ENCODE results near the gene ACAD9.

ACAD9 gene

DNA sequence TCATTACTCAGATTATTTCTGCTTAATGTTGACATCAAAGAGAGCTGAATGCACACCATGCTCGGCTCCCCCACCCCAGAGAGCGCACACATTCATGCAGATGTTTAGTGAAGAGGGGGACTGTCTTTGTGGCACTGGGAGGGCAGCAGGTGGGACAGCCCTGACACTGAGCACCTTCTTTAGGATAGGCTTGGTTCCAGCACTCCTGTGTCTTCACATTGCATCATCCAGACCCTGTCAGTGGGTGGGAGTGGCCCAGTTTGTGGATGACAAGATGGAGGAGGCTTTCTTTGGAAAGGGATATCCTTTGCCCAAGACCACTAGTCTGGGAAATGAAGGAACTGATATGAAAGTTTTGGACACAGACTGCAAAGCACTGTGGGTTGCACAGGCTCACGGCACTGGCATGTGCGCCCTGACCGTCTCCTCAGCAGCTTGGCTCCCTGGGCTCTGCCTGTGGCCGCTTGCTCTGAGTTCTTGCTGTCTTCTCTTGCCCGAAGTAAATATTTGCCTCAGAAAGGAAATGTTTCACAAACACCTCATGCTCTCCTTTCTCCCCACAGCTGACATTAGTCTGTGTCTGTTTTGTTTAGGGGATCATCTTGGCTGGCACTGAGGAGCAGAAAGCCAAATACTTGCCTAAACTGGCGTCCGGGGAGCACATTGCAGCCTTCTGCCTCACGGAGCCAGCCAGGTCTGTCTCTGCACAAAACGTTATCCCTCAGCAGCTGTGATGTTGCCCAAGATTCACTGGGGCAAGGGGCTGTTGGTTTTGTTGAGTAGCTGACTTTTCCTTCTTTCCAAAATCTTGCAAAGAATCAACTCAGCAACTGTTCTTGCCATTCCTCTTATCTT is 16.6 kb downstream of the ACAD9 start:
- TF ChIP-seq, protein P1, sequence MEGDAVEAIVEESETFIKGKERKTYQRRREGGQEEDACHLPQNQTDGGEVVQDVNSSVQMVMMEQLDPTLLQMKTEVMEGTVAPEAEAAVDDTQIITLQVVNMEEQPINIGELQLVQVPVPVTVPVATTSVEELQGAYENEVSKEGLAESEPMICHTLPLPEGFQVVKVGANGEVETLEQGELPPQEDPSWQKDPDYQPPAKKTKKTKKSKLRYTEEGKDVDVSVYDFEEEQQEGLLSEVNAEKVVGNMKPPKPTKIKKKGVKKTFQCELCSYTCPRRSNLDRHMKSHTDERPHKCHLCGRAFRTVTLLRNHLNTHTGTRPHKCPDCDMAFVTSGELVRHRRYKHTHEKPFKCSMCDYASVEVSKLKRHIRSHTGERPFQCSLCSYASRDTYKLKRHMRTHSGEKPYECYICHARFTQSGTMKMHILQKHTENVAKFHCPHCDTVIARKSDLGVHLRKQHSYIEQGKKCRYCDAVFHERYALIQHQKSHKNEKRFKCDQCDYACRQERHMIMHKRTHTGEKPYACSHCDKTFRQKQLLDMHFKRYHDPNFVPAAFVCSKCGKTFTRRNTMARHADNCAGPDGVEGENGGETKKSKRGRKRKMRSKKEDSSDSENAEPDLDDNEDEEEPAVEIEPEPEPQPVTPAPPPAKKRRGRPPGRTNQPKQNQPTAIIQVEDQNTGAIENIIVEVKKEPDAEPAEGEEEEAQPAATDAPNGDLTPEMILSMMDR (IDR thresholded peaks at IDR 0.05; ENCODE audit: control insufficient read depth, insufficient read depth, low read depth, low read length, missing control alignments): no peak
- no peak overlapping the region for H3K4me3 ChIP-seq (ENCODE audit: control insufficient read depth, low read depth, low read length)
- DNase-seq (ENCODE audit: low read depth): no peak

DNA sequence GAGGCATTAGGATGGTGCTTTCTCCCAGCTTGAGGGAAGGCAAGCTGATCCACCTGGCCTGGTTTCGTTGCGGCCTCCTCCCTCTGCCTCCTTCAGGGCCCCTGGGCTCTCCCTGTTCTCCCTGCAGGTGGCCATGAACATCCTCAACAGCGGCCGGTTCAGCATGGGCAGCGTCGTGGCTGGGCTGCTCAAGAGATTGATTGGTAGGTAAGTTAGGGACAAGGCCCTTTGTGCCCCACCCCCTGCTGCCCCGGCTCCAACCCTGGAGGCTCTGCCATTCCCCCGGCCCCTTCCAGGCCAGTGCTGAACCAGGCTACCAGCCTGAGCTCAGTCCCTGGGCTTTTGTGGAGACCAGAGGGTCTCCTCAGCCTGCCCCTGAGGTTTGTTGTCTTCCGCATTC is 23.0 kb downstream of the ACAD9 start:
- TF ChIP-seq, protein P1 (IDR thresholded peaks at IDR 0.05; ENCODE audit: control insufficient read depth, insufficient read depth, low read depth, low read length, missing control alignments): no peak
- DNase-seq (ENCODE audit: low read depth): no peak

DNA sequence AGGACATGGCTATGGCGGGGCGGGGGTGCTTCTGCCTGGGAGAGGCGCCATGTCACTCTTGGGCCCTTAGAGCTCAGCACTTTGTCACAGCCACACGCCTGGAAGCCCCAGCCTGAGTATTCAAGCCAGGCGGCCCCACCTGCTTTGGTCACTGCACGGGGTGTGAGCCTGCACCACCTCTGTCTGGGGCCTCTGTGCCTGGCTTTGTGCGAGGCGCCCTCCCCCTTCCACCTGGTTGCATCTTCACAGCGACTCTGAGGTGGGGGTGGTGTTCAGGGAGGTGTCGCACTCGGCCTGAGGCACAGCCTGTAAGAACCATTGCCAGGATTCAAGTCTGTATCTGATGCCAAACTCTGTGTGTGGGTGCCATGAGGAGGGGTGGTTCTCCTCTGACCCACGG is 24.1 kb downstream of the ACAD9 start:
- TF ChIP-seq, protein P1 (IDR thresholded peaks at IDR 0.05; ENCODE audit: control insufficient read depth, insufficient read depth, low read depth, low read length, missing control alignments): no peak
- no peak overlapping the region for H3K4me3 ChIP-seq (ENCODE audit: control insufficient read depth, low read depth, low read length)
- DNase-seq (ENCODE audit: low read depth): no peak

More for the DNA sequence above, 23.0 kb downstream of the ACAD9 start:
- no peak overlapping the region for H3K4me3 ChIP-seq (ENCODE audit: control insufficient read depth, low read depth, low read length)

DNA sequence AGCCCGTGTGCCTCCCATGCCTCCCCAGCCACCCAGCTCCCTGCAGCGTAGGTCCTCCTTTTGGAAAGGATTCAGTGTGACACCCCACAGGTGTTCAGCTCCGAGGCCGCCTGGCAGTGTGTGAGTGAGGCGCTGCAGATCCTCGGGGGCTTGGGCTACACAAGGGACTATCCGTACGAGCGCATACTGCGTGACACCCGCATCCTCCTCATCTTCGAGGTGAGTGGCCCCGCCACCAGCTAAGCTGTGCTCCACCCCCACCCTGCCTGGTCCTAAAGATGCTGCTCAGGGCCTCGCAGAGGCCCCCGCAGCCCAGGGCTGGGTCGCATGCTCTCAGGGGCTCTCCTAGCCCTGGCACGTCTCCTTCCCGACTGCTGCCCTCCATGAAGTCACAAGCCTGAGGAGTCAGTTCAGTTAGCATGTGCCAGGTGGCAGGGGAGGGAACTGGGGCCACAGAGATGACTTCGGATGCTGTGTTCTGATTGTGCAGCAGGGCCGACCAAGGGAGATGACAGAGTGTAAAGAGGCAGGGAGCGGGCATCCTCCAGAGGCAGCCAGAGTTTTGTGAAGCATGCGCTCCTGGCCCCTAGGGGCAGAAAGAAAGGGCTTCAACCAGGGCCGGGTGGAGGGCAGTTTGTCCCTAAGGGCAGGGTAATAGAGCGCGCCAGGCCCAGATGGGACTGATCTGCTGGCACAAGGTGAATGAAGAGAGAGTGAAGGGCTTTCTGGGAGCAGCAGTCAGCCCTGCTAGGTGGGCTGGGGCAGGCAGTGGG is 26.8 kb downstream of the ACAD9 start:
- no peak overlapping the region for H3K4me3 ChIP-seq (ENCODE audit: control insufficient read depth, low read depth, low read length)
- TF ChIP-seq, protein P1 (IDR thresholded peaks at IDR 0.05; ENCODE audit: control insufficient read depth, insufficient read depth, low read depth, low read length, missing control alignments): no peak
- no peak for DNase-seq (ENCODE audit: low read depth)

DNA sequence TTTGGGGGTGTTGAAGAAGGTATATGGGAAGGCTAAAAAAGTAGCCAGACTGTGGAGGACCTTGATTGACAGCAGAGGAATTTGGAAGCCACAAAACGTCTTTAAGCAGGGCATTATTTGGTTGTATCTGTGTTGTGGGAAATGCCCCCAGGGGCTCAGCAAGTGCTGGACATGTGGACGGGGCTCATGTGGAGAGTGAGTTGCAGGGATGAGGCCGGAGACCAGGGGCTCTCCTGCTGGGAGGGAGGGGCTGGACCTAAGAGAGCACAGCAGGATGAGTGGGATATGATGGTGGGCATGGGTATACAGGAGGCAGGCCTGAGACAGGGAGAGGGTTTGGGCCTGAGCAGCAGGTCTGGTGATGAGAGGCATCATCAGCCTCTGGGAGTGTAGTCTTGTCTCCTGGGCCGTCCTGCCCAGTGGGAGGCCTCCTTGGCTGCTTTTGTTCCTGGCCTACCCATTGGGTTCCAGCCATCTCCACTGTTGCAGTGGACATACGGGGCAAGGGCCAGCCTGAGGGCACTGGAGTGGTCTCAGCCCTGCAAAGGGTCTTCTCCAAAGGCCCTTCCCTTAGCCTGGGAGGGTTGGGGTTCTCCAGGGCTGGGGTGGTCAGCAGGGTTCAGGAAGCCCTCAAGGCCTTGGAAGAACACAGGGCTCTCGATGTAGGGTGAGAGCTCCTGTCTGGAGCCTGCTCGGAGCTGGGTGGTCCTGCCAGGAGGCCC is 27.5 kb downstream of the ACAD9 start:
- TF ChIP-seq, protein P1 (IDR thresholded peaks at IDR 0.05; ENCODE audit: control insufficient read depth, insufficient read depth, low read depth, low read length, missing control alignments): no peak
- H3K4me3 ChIP-seq (ENCODE audit: control insufficient read depth, low read depth, low read length): no peak overlapping the region
- DNase-seq (ENCODE audit: low read depth): no peak

DNA sequence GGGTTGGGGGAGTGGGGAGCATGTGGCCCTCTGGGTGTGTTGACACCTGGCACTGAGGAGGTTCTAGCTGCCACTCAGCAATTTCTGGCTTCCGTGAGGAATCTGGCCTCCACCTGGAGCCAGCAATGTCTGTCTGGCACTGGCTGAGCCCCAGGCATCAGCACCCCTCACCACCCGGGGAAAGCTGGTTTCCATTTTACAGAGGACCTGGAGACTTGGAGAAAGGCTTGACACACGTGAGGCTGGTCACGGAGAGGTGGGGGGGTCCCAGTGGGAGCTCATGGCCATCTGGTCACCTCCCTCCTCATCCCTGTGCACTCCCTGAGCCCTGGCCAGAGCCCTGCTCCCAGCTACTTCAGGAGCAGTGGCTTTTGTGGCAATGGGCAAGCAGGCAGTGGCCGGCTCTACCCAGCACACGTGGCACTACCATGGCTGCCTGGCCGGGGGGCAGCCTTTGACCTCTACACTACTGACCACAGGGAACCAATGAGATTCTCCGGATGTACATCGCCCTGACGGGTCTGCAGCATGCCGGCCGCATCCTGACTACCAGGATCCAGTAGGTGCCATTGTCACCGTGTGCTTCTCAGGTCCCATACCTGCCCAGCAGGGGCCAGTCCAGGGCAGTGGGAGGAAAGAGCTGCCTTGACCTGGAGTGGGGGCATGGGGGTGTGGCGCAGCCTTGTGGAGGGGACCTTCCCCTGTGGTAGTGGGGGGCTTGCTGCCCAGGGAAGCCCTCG is 28.5 kb downstream of the ACAD9 start:
- TF ChIP-seq, protein P1 (IDR thresholded peaks at IDR 0.05; ENCODE audit: control insufficient read depth, insufficient read depth, low read depth, low read length, missing control alignments): no peak
- DNase-seq (ENCODE audit: low read depth): no peak
- no peak overlapping the region for H3K4me3 ChIP-seq (ENCODE audit: control insufficient read depth, low read depth, low read length)
